Activated T-cell treated with anti-CD3 and anti-CD28 coated beads, Interleukin-2, amount 50 U/mL, for 1 hour (primary cell): Measurements from ENCODE around the gene CRISPLD2.

Experiments used
- DNase-seq: peaks from one replicate; pipeline ENCODE4 v3.0.0-alpha.2; 2020

Gene CRISPLD2

GRCh38 chr16:84918006-84918909 lies 98.5 kb downstream of the CRISPLD2 start:
- no peak for DNase-seq

GRCh38 chr16:84919269-84919668 lies 99.5 kb downstream of the CRISPLD2 start:
- DNase-seq = no peak

GRCh38 chr16:84919708-84920107 lies 99.9 kb downstream of the CRISPLD2 start:
- DNase-seq = no peak

- DNase-seq = no peak
Observed at GRCh38 chr16:84920333-84920732, 100.5 kb downstream of the CRISPLD2 start.

- no peak for DNase-seq
Observed at GRCh38 chr16:84922351-84923120, 102.8 kb downstream of the CRISPLD2 start.

- no peak for DNase-seq
Observed at GRCh38 chr16:84924331-84925091, 104.7 kb downstream of the CRISPLD2 start.

- peak; percentile 74 for DNase-seq
Observed at GRCh38 chr16:84925092-84925772, 105.4 kb downstream of the CRISPLD2 start.

GRCh38 chr16:84925773-84926372 lies 106.1 kb downstream of the CRISPLD2 start:
- DNase-seq = no peak

GRCh38 chr16:84926462-84926861 lies 106.7 kb downstream of the CRISPLD2 start:
- DNase-seq = no peak

GRCh38 chr16:84927621-84928591 lies 108.1 kb downstream of the CRISPLD2 start:
- DNase-seq = no peak

- no peak for DNase-seq
Observed at GRCh38 chr16:84928679-84929420, 109.1 kb downstream of the CRISPLD2 start.

GRCh38 chr16:84929421-84930297 lies 109.9 kb downstream of the CRISPLD2 start:
- DNase-seq = no peak

- DNase-seq = no peak
Observed at GRCh38 chr16:84930298-84931106, 110.7 kb downstream of the CRISPLD2 start.

GRCh38 chr16:84931107-84931494 lies 111.3 kb downstream of the CRISPLD2 start:
- DNase-seq = no peak

- no peak for DNase-seq
Observed at GRCh38 chr16:84931506-84931905, 111.7 kb downstream of the CRISPLD2 start.

GRCh38 chr16:84932681-84933080 lies 112.9 kb downstream of the CRISPLD2 start:
- DNase-seq = no peak

GRCh38 chr16:84933774-84934631 lies 114.2 kb downstream of the CRISPLD2 start:
- DNase-seq = no peak
